ENCODE measurements around the gene KRTAP9-1.
A peak's percentile ranks its signal among the peaks of the same experiment; 100 is the strongest.
"Not testable (repeated sequence)": the region's sequence is repeated elsewhere in the genome, so short reads cannot be mapped to it uniquely, and the experiment has no call there.

The KRTAP9-1 gene

GRCh38 chr17:41184480-41184961 is 5.2 kb upstream of the KRTAP9-1 start, which contains the start of gene KRTAP4-1:
Gene KRTAP4-1, minus strand, starts transcription at chr17:41184911. Its CDS starts 57 bp downstream, at chr17:41184854.
- no peak for DNase-seq

- no peak for DNase-seq
These were observed 4.7 kb upstream of the KRTAP9-1 start for GRCh38 chr17:41185001-41185400.

GRCh38 chr17:41186872-41187271 is 2.8 kb upstream of the KRTAP9-1 start:
- no peak for DNase-seq

GRCh38 chr17:41190328-41190727 is 641 bp downstream of the KRTAP9-1 start:
- DNase-seq, result no peak

GRCh38 chr17:41196068-41196467 is 6.4 kb downstream of the KRTAP9-1 start:
- no peak for DNase-seq

GRCh38 chr17:41199421-41200078 is 9.9 kb downstream of the KRTAP9-1 start:
- no peak for DNase-seq

- peak; percentile 71 for DNase-seq
These were observed 22.3 kb downstream of the KRTAP9-1 start for GRCh38 chr17:41211845-41212466.

GRCh38 chr17:41212524-41213169 is 23.0 kb downstream of the KRTAP9-1 start:
- peak; percentile 76 for DNase-seq

GRCh38 chr17:41215681-41216080 is 26.0 kb downstream of the KRTAP9-1 start:
- no peak for DNase-seq

- no peak for DNase-seq
These were observed 34.1 kb downstream of the KRTAP9-1 start for GRCh38 chr17:41223821-41224220.

GRCh38 chr17:41226051-41226450 is 36.4 kb downstream of the KRTAP9-1 start:
- no peak for DNase-seq

- not testable (repeated sequence) for DNase-seq
These were observed 37.0 kb downstream of the KRTAP9-1 start, which contains the start of gene KRTAP9-2 for GRCh38 chr17:41226598-41227095. Gene KRTAP9-2, plus strand, starts transcription at chr17:41226648. Its CDS starts 7 bp downstream, at chr17:41226655.

- DNase-seq, result no peak
These were observed 40.4 kb downstream of the KRTAP9-1 start for GRCh38 chr17:41230094-41230493.

GRCh38 chr17:41231731-41232130 is 42.0 kb downstream of the KRTAP9-1 start:
- DNase-seq, result no peak

GRCh38 chr17:41232399-41233105 is 42.9 kb downstream of the KRTAP9-1 start, which contains the start of gene KRTAP9-3:
Gene KRTAP9-3, plus strand, starts transcription at chr17:41232449. Its CDS starts 53 bp downstream, at chr17:41232502.
- DNase-seq, result not testable (repeated sequence)

GRCh38 chr17:41237116-41237515 is 47.4 kb downstream of the KRTAP9-1 start:
- not testable (repeated sequence) for DNase-seq

- DNase-seq, result not testable (repeated sequence)
These were observed 48.3 kb downstream of the KRTAP9-1 start, which contains the start of gene KRTAP9-8 for GRCh38 chr17:41237949-41238437. Gene KRTAP9-8, plus strand, starts transcription at chr17:41237999. Its CDS starts 53 bp downstream, at chr17:41238052.

Measured in NCI-H345 (cell line).